ENCODE measurements around the gene CACNA2D1. TPM values are rescaled to one million over a fixed set of nuclear protein-coding genes. Genes with fewer than 3 reads are reported as not detected.
"Not testable (repeated sequence)": the region's sequence is repeated elsewhere in the genome, so short reads cannot be mapped to it uniquely, and the experiment has no call there.

Gene CACNA2D1
- total RNA-seq, 1 donor, result 63.5 TPM

DNA sequence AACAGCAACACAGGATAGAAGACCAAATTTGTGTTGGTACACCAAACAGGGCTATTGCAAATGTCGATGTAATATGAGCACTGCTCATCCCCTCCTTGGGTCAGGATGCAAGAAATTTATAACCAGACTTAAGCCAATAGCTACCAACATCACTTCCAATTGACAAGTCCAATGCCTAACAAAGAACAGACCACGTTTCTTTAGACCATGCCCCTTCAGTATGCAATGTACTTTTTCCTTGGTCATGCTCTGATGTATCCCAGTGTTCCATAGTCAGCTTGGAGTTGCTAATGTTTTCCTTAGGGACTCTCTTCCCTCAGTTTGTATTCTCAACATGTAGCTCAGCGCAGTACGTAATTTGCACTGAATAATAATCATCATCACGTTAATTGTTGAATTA is 7.8 kb downstream of the CACNA2D1 start:
- TF ChIP-seq CTCF (IDR thresholded peaks at IDR 0.05; ENCODE audit: insufficient read depth, low read depth, low read length), result no peak
- H3K4me3 ChIP-seq (ENCODE audit: low read depth, low read length), result no peak overlapping the region
- DNase-seq (ENCODE audit: low read depth), result no peak

DNA sequence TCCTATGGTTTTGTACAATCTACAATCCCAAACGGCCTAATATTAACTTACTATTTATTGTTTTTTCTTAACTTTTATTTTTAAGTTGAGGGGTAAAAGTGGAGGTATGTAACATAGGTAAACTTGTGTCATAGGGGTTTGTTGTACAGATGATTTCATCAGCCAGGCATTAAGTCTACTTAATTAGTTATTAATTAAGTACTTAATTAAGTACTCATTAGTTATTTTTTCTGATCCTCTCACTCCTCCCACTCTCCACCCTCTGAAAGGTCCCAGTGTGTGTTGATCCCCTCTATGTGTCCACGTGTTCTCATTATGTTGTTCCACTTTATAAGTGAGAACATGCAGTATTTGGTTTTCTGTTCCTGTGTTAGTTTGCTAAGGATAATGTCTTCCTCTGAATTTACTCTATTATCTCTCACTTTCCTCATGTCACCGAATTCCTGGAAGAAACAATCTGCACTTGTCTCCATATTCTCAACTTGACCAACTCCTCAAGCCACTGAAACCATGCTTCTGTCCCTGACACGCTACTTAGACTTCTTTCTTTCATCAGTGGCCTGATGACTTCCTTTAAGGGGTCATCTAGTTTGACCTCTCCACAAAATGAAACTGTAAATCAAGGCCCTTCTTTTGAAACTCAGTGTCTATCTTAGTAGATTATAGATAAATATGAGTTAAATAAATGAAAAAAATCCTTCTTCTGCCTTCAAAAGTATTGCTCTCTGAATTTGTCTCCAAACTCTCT is 9.1 kb downstream of the CACNA2D1 start:
- TF ChIP-seq CTCF (IDR thresholded peaks at IDR 0.05; ENCODE audit: insufficient read depth, low read depth, low read length), result no peak
- H3K4me3 ChIP-seq (ENCODE audit: low read depth, low read length), result no peak overlapping the region
- no peak for DNase-seq (ENCODE audit: low read depth)

DNA sequence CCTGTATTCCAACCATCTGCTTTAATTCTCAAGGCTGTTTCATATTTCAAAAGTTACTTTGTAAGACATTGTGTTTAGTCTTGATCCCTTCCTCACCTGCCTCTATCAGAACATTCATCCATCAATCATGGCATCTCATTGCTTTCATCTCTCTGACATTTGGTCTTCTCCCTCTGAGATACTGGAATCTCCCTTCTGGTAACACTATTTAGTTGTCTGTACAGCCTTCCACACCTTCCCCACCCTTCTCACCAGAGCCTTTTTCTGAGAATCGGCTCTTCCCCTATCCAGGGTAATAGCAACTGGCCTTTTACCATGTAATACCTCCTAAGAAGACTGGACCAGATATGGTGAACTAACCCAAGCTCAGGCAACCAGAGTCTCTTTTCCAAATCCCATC is 10.1 kb downstream of the CACNA2D1 start:
- no peak for TF ChIP-seq CTCF (IDR thresholded peaks at IDR 0.05; ENCODE audit: insufficient read depth, low read depth, low read length)
- DNase-seq (ENCODE audit: low read depth), result no peak
- H3K4me3 ChIP-seq (ENCODE audit: low read depth, low read length), result no peak overlapping the region

DNA sequence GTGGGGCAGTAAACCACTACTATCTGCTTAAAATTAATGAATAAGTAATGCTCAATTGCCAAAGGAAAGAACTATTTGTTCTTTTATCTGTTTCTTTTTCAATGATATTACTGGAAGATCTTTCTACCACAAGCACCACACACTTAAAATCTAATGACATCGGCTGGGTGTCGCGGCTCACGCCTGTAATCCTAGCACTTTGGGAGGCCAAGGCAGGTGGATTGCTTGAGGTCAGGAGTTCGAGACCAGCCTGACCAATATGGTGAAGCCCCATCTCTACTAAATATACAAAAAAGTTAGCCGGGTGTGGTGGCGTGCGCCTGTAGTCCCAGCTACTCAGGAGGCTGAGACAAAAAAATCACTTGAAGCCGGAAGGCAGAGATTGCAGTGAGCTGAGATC is 10.8 kb downstream of the CACNA2D1 start:
- DNase-seq (ENCODE audit: low read depth), result not testable (repeated sequence)

GRCh38 chr7:82430500-82431465 is 12.8 kb downstream of the CACNA2D1 start:
- H3K4me3 ChIP-seq (ENCODE audit: low read depth, low read length), result peak overlapping the region; percentile 10
- TF ChIP-seq CTCF (IDR thresholded peaks at IDR 0.05; ENCODE audit: insufficient read depth, low read depth, low read length), result no peak
- DNase-seq (ENCODE audit: low read depth), result peak; percentile 95

More for the DNA sequence above, 10.8 kb downstream of the CACNA2D1 start:
- not testable (repeated sequence) for H3K4me3 ChIP-seq (ENCODE audit: low read depth, low read length)

- TF ChIP-seq CTCF (IDR thresholded peaks at IDR 0.05; ENCODE audit: insufficient read depth, low read depth, low read length), result no peak
- no peak for DNase-seq (ENCODE audit: low read depth)
- H3K4me3 ChIP-seq (ENCODE audit: low read depth, low read length), result no peak overlapping the region
These were observed 14.2 kb downstream of the CACNA2D1 start for GRCh38 chr7:82429408-82429807.

Data from fibroblast of villous mesenchyme (primary cell).